Keratinocyte (primary cell): ENCODE results near the gene CAMK2D.

Experiments used
- CTCF ChIP-seq, 3 experiments: IDR thresholded peaks in 1 of 3; conservative IDR thresholded peaks in 1 of 3; optimal IDR thresholded peaks in 1 of 3; 2 replicates in 2 of 3; 3 replicates in 1 of 3; pipeline versions ENCODE3 to v1.5.1; 2011; ENCODE audit warnings: low read length in 3 of 3, mild to moderate bottlenecking in 3 of 3, moderate library complexity in 2 of 3, control low read depth in 1 of 3, inconsistent platforms in 1 of 3; ENCODE audit not compliant: insufficient read depth in 2 of 3; ENCODE audit errors: extremely low read depth in 1 of 3
- EZH2 ChIP-seq: IDR thresholded peaks from one replicate; pipeline ENCODE4 v1.6.1; 2012; ENCODE audit warnings: inconsistent platforms, mild to moderate bottlenecking, low read length, moderate library complexity

DNA sequence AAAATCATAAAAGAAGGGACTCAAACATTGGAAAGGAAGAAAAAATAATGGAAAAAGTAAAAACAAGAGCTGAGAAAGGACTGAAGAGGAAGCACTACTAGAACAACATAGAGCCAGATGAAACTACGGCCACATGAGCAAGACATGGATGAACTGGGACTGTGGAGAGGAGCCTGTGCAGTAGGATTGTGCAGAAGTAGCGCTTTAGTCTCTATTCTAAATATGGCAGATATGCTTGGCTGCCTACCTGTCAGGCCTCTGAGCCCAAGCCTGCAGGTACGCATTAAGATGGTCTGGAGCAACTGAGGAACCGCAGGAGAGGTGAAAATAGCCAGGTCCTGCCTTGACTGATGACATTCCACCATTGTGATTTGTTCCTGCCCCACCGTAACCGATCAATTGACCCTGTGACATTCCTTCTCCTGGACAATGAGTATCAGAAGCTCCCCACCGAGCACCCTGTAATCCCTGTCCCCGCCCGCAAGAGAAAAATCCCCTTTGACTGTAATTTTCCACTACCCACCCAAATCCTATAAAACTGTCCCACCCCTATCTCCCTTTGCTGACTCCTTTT, 154.3 kb downstream of the CAMK2D start:
- no peak for TF ChIP-seq CTCF (optimal IDR thresholded peaks at IDR 0.05 in 1 of 3, IDR thresholded peaks at IDR 0.05 in 1 of 3, conservative IDR thresholded peaks at IDR 0.05 in 1 of 3; ENCODE audit: extremely low read depth in 1 of 3, insufficient read depth in 2 of 3, low read length in 3 of 3)
- no peak for TF ChIP-seq EZH2
